ENCODE data around the gene DNMT3A.
A peak's percentile ranks its signal among the peaks of the same experiment; 100 is the strongest.

The DNMT3A gene

DNA sequence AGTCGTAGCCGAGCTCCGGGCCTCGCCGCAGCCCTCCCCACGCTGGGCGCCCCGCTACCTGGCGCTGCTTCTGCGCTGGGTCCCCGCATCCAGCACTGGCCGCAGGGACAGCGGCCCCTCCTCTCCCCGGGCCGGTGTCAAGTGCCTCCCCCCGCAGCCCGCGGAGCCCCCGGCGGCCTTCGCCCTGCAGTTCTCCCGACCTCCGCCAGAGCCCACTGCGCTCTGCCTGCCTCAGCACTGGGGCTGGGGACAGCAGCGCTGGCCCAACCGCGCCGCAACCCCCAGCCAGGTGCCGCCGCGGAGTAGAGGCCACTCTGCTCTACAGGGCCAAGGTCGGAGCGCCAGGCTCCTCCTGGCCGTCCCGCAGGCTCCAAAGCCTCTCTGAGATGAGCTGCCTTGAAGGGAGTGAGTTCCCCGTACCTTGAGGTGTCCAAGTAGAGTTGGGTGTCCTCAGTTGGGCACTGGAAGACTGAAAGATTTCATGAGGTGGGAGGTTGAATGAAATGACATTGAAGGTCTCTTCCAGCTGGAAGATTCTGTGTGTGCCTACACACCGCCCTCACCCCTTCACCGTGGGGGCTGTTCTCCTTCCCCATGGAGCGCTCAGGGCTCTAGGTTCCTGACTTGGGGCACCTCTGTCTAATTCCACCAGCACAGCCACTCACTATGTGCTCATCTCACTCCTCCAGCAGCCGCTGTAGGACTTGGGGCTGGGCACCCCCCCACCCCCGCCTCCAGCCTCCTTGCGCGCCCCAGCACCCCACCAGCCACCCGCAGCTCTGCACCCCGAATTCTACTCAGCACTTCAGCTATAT, 854 bp upstream of the DNMT3A start:
- H3K9me3 Mint-ChIP-seq (ENCODE audit: low read depth): no peaks in the 10 kb centered on the region
- H3K4me3 Mint-ChIP-seq: peak overlapping the region; percentile 79
- no peaks in the 10 kb centered on the region for H3K27me3 Mint-ChIP-seq
- H3K4me1 Mint-ChIP-seq (ENCODE audit: low read depth): peaks cover 39% of the 10 kb centered on the region
- H3K27ac Mint-ChIP-seq: peak overlapping the region; percentile 72
- H3K36me3 Mint-ChIP-seq: peaks cover 2% of the 10 kb centered on the region

- Mint-ChIP-seq H3K4me3 (no peak overlapping the region), H3K4me1 (ENCODE audit: low read depth) (peaks cover 45% of the 10 kb centered on the region), H3K27me3 (no peaks in the 10 kb centered on the region), H3K9me3 (ENCODE audit: low read depth) (no peaks in the 10 kb centered on the region), H3K27ac (no peak overlapping the region), H3K36me3 (no peaks in the 10 kb centered on the region)
Measured at GRCh38 chr2:25341011-25341727, 556 bp downstream of the DNMT3A start.

- Mint-ChIP-seq H3K4me3 (peak overlapping the region; percentile 58), H3K4me1 (ENCODE audit: low read depth) (peaks cover 46% of the 10 kb centered on the region), H3K9me3 (ENCODE audit: low read depth) (no peaks in the 10 kb centered on the region), H3K27me3 (no peaks in the 10 kb centered on the region), H3K36me3 (no peaks in the 10 kb centered on the region), H3K27ac (no peak overlapping the region)
Measured at GRCh38 chr2:25340181-25340921, 1.4 kb downstream of the DNMT3A start.

DNA sequence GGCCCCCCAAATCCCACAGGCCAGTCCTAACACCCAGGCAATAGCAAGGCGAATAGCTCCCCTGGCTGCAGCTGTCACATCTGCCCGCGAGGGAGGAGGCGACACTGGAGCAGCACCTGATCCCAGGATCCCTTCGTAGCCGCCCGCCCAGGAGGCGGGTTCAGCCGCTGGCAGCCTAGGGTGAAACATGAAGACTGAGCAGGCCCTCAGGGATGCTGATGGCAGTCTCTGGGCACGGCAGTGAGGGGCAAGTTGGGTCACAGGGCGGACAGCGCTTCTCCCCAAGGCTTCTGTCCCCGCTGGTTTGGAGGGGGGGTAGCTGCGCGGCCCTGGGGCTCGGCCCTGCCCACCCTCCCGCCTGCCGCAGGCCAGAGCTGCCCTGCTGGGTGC, 1.9 kb downstream of the DNMT3A start:
- peak overlapping the region; percentile 66 for H3K4me3 Mint-ChIP-seq
- H3K27ac Mint-ChIP-seq: peak overlapping the region; percentile 87
- H3K9me3 Mint-ChIP-seq (ENCODE audit: low read depth): no peaks in the 10 kb centered on the region
- H3K36me3 Mint-ChIP-seq: no peaks in the 10 kb centered on the region
- peaks cover 49% of the 10 kb centered on the region for H3K4me1 Mint-ChIP-seq (ENCODE audit: low read depth)
- no peaks in the 10 kb centered on the region for H3K27me3 Mint-ChIP-seq

- H3K36me3 Mint-ChIP-seq: no peaks in the 10 kb centered on the region
- H3K27ac Mint-ChIP-seq: peak overlapping the region; percentile 87
- no peaks in the 10 kb centered on the region for H3K9me3 Mint-ChIP-seq (ENCODE audit: low read depth)
- H3K4me3 Mint-ChIP-seq: peak overlapping the region; percentile 66
- H3K27me3 Mint-ChIP-seq: no peaks in the 10 kb centered on the region
- H3K4me1 Mint-ChIP-seq (ENCODE audit: low read depth): peaks cover 55% of the 10 kb centered on the region
Measured at GRCh38 chr2:25339211-25339674, 2.5 kb downstream of the DNMT3A start.

GRCh38 chr2:25338401-25338800, 3.3 kb downstream of the DNMT3A start:
- Mint-ChIP-seq H3K27me3 (no peaks in the 10 kb centered on the region), H3K9me3 (ENCODE audit: low read depth) (no peaks in the 10 kb centered on the region), H3K27ac (peak overlapping the region; percentile 91), H3K4me3 (peak overlapping the region; percentile 66), H3K36me3 (no peaks in the 10 kb centered on the region), H3K4me1 (ENCODE audit: low read depth) (peaks cover 59% of the 10 kb centered on the region)

- Mint-ChIP-seq H3K36me3 (no peaks in the 10 kb centered on the region), H3K4me1 (ENCODE audit: low read depth) (peaks cover 61% of the 10 kb centered on the region), H3K9me3 (ENCODE audit: low read depth) (no peaks in the 10 kb centered on the region), H3K27ac (peak overlapping the region; percentile 91), H3K27me3 (no peaks in the 10 kb centered on the region), H3K4me3 (peak overlapping the region; percentile 41)
Measured at GRCh38 chr2:25337891-25338290, 3.8 kb downstream of the DNMT3A start.

DNA sequence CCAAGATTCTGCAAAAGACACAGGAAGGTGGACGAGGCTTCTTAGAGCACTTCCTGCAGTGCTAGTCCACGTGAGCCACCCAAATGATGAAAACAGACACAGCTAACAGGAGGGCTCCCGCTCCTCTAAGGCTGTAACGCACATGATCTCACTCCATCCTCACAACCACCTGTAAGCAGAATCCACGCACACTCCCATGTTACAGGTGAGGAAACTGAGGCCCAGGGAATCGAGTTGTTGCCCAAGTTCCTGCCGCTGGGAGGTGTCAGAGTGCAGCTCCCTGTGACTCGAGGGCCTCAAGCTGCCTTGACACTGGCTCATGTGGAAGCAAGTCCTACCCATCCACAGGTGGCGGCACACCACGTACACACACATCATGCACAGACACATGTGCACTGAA, 4.4 kb downstream of the DNMT3A start:
- no peaks in the 10 kb centered on the region for H3K27me3 Mint-ChIP-seq
- H3K4me3 Mint-ChIP-seq: peak overlapping the region; percentile 41

DNA sequence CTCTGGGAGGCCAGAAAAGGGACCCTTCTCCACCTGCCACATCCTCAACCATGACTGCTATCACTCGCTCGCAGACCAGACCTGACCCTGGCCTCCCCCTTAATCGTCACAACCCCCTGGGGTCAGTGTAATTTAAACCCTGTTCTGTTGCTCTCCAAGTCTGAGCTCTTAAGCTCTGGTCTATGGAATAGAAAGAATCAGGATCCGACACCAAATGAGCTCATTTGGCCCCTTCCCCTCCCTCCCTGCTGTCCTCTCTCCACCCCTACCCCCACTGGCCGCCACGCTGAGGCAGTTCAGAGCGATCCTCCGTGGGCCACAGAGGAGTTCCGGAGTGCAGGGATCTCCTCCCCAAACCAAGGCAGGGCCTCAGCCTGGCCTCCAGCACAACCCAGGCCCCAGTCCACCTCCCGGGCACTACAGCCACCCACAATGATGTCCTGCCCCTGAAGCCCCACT, 5.3 kb downstream of the DNMT3A start:
- Mint-ChIP-seq H3K36me3 (peaks cover under 1% of the 10 kb centered on the region), H3K4me1 (ENCODE audit: low read depth) (peaks cover 72% of the 10 kb centered on the region), H3K27me3 (no peaks in the 10 kb centered on the region), H3K9me3 (ENCODE audit: low read depth) (no peaks in the 10 kb centered on the region), H3K27ac (peak overlapping the region; percentile 91), H3K4me3 (peak overlapping the region; percentile 76)

More for the DNA sequence above, 4.4 kb downstream of the DNMT3A start:
- peaks cover 64% of the 10 kb centered on the region for H3K4me1 Mint-ChIP-seq (ENCODE audit: low read depth)
- no peaks in the 10 kb centered on the region for H3K9me3 Mint-ChIP-seq (ENCODE audit: low read depth)
- peak overlapping the region; percentile 91 for H3K27ac Mint-ChIP-seq
- no peaks in the 10 kb centered on the region for H3K36me3 Mint-ChIP-seq

DNA sequence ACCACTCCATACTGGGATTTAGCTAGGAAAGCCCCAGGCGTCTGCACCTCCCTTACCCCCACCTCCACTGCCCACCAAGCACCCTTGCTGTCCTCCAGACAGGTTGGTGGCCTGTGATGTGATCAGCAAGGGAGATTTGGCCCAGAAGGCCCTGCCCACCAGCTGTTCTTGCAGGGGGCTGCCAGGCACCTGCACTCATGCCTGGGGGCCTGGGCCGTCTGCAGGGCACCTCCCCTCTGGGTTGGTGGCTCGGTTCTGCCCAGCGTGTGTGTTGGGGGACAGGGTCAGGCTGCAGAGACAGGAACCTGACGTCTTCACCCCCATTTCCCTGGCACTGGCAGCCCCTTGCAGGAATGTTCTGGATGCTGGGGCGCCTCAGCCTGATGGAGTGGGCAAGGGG, 5.8 kb downstream of the DNMT3A start:
- H3K4me3 Mint-ChIP-seq: no peak overlapping the region
- peaks cover 2% of the 10 kb centered on the region for H3K36me3 Mint-ChIP-seq
- H3K9me3 Mint-ChIP-seq (ENCODE audit: low read depth): no peaks in the 10 kb centered on the region
- H3K4me1 Mint-ChIP-seq (ENCODE audit: low read depth): peaks cover 77% of the 10 kb centered on the region
- H3K27me3 Mint-ChIP-seq: no peaks in the 10 kb centered on the region
- peak overlapping the region; percentile 89 for H3K27ac Mint-ChIP-seq

DNA sequence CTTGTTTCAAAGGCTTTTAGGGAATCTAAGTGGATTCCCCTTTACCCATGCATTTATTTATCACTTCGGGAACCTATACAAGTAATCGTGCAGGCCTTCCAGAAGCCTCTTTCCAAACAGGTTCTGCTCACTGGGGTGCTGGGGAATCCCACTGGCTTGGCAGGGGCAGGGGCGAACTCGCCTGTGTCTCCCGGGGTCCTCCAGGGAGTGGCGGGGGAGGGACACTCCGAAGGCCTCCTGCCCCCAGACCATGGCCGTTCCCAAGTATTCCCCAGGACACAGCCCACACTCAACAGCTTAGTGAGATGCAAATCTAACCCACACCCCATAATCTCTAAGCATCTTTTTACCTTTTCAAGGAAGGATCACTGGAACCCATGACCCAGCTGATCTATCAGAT, 6.5 kb downstream of the DNMT3A start:
- peaks cover 2% of the 10 kb centered on the region for H3K36me3 Mint-ChIP-seq
- no peaks in the 10 kb centered on the region for H3K27me3 Mint-ChIP-seq

GRCh38 chr2:25334482-25334881, 7.2 kb downstream of the DNMT3A start:
- Mint-ChIP-seq H3K4me3 (peak overlapping the region; percentile 51), H3K9me3 (ENCODE audit: low read depth) (no peaks in the 10 kb centered on the region), H3K27ac (peak overlapping the region; percentile 76), H3K4me1 (ENCODE audit: low read depth) (peaks cover 87% of the 10 kb centered on the region), H3K36me3 (peaks cover 2% of the 10 kb centered on the region), H3K27me3 (no peaks in the 10 kb centered on the region)

More for the DNA sequence above, 6.5 kb downstream of the DNMT3A start:
- Mint-ChIP-seq H3K9me3 (ENCODE audit: low read depth) (no peaks in the 10 kb centered on the region), H3K4me3 (peak overlapping the region; percentile 51), H3K27ac (peak overlapping the region; percentile 76), H3K4me1 (ENCODE audit: low read depth) (peaks cover 83% of the 10 kb centered on the region)

DNA sequence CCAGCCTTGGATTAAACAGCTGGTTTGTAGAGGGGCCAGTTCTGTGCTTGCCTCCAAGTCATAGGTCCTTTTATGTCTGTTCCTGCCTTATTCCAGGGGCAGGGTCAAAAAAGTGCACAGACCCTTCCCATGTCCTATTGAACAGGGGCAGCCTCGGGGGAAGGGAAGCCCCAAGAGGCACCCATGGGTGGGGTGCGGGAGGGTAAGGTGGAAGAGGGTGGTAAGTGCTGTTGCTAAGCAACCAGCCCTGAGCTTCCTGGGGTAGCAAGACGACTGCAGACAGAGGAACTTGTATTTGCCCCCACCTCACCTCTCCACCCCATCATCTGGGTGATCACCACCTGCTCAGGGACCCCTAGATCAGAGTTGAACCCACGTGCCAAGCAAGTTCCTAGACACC, 7.7 kb downstream of the DNMT3A start:
- H3K4me1 Mint-ChIP-seq (ENCODE audit: low read depth): peaks cover 82% of the 10 kb centered on the region
- peaks cover 2% of the 10 kb centered on the region for H3K36me3 Mint-ChIP-seq
- peak overlapping the region; percentile 51 for H3K4me3 Mint-ChIP-seq
- peak overlapping the region; percentile 76 for H3K27ac Mint-ChIP-seq
- no peaks in the 10 kb centered on the region for H3K27me3 Mint-ChIP-seq
- no peaks in the 10 kb centered on the region for H3K9me3 Mint-ChIP-seq (ENCODE audit: low read depth)

DNA sequence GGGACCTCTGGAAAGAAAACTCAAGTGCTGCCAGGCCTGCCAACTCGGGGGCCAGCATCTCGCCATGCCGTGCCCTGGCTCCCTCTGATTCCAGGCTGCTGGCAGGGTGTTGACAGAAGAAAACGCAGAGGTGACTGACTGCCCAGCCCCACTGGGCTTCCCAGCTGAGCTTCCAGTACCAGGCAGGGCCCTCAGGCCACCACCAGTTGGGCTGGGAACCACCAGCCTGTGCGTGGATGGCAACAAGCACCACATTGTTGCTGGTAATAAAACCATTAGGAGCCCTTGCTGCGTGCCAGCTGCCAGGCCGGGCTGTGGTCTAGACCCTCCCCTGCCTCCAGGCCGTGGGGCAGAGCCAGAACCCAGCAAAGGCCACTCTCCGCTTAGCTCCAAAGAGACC, 9.2 kb downstream of the DNMT3A start:
- Mint-ChIP-seq H3K27me3 (no peaks in the 10 kb centered on the region), H3K9me3 (ENCODE audit: low read depth) (no peaks in the 10 kb centered on the region), H3K4me1 (ENCODE audit: low read depth) (peaks cover 73% of the 10 kb centered on the region), H3K4me3 (peak overlapping the region; percentile 72), H3K27ac (peak overlapping the region; percentile 93), H3K36me3 (peaks cover 5% of the 10 kb centered on the region)

Data from activated naive CD8-positive, alpha-beta T cell (primary cell).